Mammary epithelial cell (primary cell): ENCODE data around the gene PARP3.

Experiments used
- EZH2 ChIP-seq: IDR thresholded peaks from 2 replicates; pipeline ENCODE4 v1.6.1; 2012; ENCODE audit warnings: low read length, inconsistent platforms, borderline replicate concordance
- TF ChIP-seq, protein P1 (sequence below), 2 donors: IDR thresholded peaks in 1 of 2; conservative IDR thresholded peaks in 1 of 2; 2 replicates each; pipeline ENCODE4 v1.5.1; 2011 to 2012; ENCODE audit warnings: inconsistent platforms in 2 of 2, low read length in 2 of 2, mild to moderate bottlenecking in 2 of 2, control low read depth in 1 of 2, low read depth in 1 of 2; ENCODE audit not compliant: insufficient read depth in 1 of 2; ENCODE audit errors: extremely low read depth in 1 of 2

DNA sequence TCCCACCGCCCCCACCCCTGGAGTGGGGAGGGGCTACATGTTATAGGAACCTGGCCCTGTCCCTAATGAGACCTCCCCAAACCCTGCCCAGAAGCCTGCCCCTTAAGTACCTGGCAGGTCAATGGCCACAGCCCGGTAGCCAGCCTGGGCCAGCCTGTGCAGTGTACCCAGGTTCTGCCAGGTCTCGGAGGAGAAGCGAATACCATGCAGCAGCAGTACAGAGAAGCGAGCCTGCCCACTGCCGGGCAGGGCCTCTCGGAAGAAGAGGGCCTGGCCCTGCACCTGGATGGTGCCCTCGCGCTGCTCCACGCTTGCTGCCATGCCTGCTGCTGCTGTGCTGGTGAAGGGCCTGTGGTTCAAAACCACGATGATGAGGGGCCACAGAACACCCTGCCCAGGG lies 29.2 kb downstream of the PARP3 start:
- TF ChIP-seq, protein P1, sequence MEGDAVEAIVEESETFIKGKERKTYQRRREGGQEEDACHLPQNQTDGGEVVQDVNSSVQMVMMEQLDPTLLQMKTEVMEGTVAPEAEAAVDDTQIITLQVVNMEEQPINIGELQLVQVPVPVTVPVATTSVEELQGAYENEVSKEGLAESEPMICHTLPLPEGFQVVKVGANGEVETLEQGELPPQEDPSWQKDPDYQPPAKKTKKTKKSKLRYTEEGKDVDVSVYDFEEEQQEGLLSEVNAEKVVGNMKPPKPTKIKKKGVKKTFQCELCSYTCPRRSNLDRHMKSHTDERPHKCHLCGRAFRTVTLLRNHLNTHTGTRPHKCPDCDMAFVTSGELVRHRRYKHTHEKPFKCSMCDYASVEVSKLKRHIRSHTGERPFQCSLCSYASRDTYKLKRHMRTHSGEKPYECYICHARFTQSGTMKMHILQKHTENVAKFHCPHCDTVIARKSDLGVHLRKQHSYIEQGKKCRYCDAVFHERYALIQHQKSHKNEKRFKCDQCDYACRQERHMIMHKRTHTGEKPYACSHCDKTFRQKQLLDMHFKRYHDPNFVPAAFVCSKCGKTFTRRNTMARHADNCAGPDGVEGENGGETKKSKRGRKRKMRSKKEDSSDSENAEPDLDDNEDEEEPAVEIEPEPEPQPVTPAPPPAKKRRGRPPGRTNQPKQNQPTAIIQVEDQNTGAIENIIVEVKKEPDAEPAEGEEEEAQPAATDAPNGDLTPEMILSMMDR (conservative IDR thresholded peaks at IDR 0.05 in 1 of 2, IDR thresholded peaks at IDR 0.05 in 1 of 2; ENCODE audit: extremely low read depth in 1 of 2, insufficient read depth in 1 of 2, low read depth in 1 of 2, low read length in 2 of 2) = no peak
- no peak for TF ChIP-seq EZH2
